Measurements from ENCODE around the gene TSPYL6. TPM values are rescaled to one million over a fixed set of nuclear protein-coding genes. Genes with fewer than 3 reads are reported as not detected.

Gene TSPYL6
- total and polyA plus RNA-seq, 2 donors (not counting 3 experiments of a cell fraction or from before 2014, with no cell fraction given) = 0.03 TPM; not detected in 1

GRCh38 chr2:54284826-54285225, 28.8 kb upstream of the TSPYL6 start:
- Histone ChIP-seq H3K27me3 (ENCODE audit: control insufficient read depth in 2 of 2, insufficient read depth in 2 of 2, low read length in 2 of 2) (peaks cover 0 to 4% of the 10 kb centered on the region in 2 experiments), H2AFZ (ENCODE audit: low read depth, low read length) (no peak overlapping the region), H3K9me3 (replicated peaks; ENCODE audit: control insufficient read depth, insufficient read depth, low read length) (no peaks in the 10 kb centered on the region), H4K20me1 (replicated peaks; ENCODE audit: control insufficient read depth, extremely low read depth, insufficient read depth, low read length) (no peaks in the 10 kb centered on the region), H3K4me3 (replicated peaks in 1 of 3; ENCODE audit: insufficient read depth in 1 of 3, low read depth in 1 of 3, low read length in 3 of 3) (no peak overlapping the region), H3K4me1 (ENCODE audit: control insufficient read depth, extremely low read depth, insufficient read depth, low read length) (no peaks in the 10 kb centered on the region), H3K9me1 (replicated peaks; ENCODE audit: control insufficient read depth, extremely low read depth, insufficient read depth, low read length) (no peaks in the 10 kb centered on the region), H3K36me3 (ENCODE audit: control insufficient read depth in 2 of 2, extremely low read depth in 1 of 2, insufficient read depth in 2 of 2, low read length in 2 of 2) (no peaks in the 10 kb centered on the region), H3K4me2 (ENCODE audit: insufficient read depth, low read length) (no peak overlapping the region), H3K9ac (replicated peaks; ENCODE audit: extremely low read depth, insufficient read depth, low read length) (no peak overlapping the region), H3K27ac (ENCODE audit: insufficient read depth, low read depth, low read length) (no peak overlapping the region), H3K79me2 (ENCODE audit: control insufficient read depth, insufficient read depth, low read length) (no peaks in the 10 kb centered on the region)
- DNase-seq (ENCODE audit: low read depth, low spot score) (no peak), FAIRE-seq (no peak)
- no TSS peak for BruUV-seq (replicated peaks)
- POLR2A ChIA-PET = no interaction called here
- dilution Hi-C loops (cut with MboI; ENCODE audit: extremely low pct_ligation_motif_present, low sequenced_read_pairs) (no loop called here), intact Hi-C loops (cut with micrococcal nuclease) (no loop called here)
- TF ChIP-seq POLR2AphosphoS5 (IDR thresholded peaks at IDR 0.05; ENCODE audit: insufficient read depth, low read depth, low read length) (no peak), MYC (IDR thresholded peaks at IDR 0.05; ENCODE audit: low read depth, low read length) (no peak), EZH2 (IDR thresholded peaks at IDR 0.05; ENCODE audit: borderline replicate concordance, low read depth, low read length, severe bottlenecking) (no peak), JUN (IDR thresholded peaks at IDR 0.05; ENCODE audit: borderline replicate concordance, insufficient read depth, insufficient read length, low read depth) (no peak), CTCF (IDR thresholded peaks at IDR 0.05; ENCODE audit: extremely low read depth in 1 of 2, insufficient read depth in 1 of 2, low read depth in 1 of 2, low read length in 2 of 2) (no peak), GATA2 (IDR thresholded peaks at IDR 0.05; ENCODE audit: insufficient read depth, insufficient read length, low read depth, low read length) (no peak), MAX (IDR thresholded peaks at IDR 0.05; ENCODE audit: insufficient read depth, insufficient read length) (no peak), POLR2A (IDR thresholded peaks at IDR 0.05; ENCODE audit: low read depth, low read length) (no peak), FOS (IDR thresholded peaks at IDR 0.05; ENCODE audit: borderline replicate concordance, insufficient read depth, low read length) (no peak)
- CTCF ChIA-PET = no interaction called here
